Measurements from ENCODE around the gene DOCK11. TPM values are rescaled to one million over a fixed set of nuclear protein-coding genes. Genes with fewer than 3 reads are reported as not detected.

Gene DOCK11
- total and polyA plus RNA-seq, 2 experiments from 2014 or later: 11.2 to 12.5 TPM

DNA sequence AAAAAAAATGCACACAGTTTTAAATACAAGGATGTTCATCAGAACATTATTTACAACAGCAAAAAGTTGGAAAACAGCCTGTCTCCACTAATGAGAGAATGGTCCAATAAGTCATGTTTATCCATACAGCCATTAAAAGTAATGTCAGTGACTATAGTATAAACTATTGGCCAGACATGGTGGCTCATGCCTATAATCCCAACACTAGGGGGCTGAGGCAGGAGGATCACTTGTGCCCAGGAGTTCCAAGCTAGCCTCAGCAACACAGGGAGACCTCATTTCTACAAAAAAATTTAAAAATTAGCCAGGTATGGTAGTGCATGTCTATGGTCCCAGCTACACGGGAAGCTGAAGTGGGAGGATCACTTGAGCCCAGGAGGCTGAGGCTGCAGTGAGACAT lies 183.7 kb downstream of the DOCK11 start:
- DNase-seq (ENCODE audit: low read depth in 1 of 2, low spot score in 1 of 2): no peak
- Histone ChIP-seq H3K27ac (no peak overlapping the region), H3K36me3 (no peaks in the 10 kb centered on the region), H3K27me3 (no peaks in the 10 kb centered on the region), H3K4me3 (no peak overlapping the region), H3K4me1 (ENCODE audit: low read depth) (no peaks in the 10 kb centered on the region), H3K9me3 (ENCODE audit: low read depth) (no peaks in the 10 kb centered on the region)
- TF ChIP-seq, protein P1, sequence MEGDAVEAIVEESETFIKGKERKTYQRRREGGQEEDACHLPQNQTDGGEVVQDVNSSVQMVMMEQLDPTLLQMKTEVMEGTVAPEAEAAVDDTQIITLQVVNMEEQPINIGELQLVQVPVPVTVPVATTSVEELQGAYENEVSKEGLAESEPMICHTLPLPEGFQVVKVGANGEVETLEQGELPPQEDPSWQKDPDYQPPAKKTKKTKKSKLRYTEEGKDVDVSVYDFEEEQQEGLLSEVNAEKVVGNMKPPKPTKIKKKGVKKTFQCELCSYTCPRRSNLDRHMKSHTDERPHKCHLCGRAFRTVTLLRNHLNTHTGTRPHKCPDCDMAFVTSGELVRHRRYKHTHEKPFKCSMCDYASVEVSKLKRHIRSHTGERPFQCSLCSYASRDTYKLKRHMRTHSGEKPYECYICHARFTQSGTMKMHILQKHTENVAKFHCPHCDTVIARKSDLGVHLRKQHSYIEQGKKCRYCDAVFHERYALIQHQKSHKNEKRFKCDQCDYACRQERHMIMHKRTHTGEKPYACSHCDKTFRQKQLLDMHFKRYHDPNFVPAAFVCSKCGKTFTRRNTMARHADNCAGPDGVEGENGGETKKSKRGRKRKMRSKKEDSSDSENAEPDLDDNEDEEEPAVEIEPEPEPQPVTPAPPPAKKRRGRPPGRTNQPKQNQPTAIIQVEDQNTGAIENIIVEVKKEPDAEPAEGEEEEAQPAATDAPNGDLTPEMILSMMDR (IDR thresholded peaks at IDR 0.05; ENCODE audit: low read depth, low read length): no peak

DNA sequence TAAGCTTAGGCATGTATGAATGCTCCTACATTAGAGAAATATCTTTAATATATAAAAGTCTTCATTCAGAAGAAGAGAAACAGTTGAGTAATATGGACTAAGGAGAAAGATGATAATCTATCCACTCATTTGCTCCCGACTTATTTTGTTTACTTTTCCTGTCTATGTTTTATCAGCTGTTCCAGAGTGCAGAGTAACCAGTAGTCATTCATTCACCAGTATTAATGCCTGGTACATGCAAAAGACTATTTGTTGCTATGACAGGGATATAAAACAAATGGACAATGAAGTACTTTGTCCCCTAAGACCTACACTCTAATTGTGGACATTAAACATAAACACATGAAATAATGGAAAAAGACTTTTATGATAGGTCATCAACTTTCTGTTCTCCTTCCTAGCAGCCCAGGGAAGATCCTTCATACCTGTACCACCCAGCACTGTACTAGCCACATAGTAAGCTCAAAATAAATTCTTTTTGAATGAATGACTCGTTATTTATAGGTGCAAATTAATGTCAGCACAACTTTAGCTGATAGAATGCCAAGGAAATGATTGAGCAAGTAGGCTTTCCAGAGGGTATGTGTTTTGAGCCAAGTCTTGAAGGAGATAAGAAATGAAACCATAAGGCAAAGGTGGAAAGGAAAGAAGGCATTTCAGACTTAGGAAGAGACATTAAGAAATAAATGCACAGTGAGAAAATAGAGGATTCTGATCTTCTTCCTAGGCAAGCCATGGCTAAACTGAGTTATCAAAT lies 186.8 kb downstream of the DOCK11 start:
- TF ChIP-seq, protein P1 (IDR thresholded peaks at IDR 0.05; ENCODE audit: low read depth, low read length): no peak
- no peak overlapping the region for H3K4me3 ChIP-seq
- H3K27ac ChIP-seq: no peak overlapping the region
- peak in 1 of 2 donors; percentile 24 for DNase-seq (ENCODE audit: low read depth in 1 of 2, low spot score in 1 of 2)
- H3K36me3 ChIP-seq: no peaks in the 10 kb centered on the region
- no peaks in the 10 kb centered on the region for H3K4me1 ChIP-seq (ENCODE audit: low read depth)
- H3K9me3 ChIP-seq (ENCODE audit: low read depth): no peaks in the 10 kb centered on the region
- no peaks in the 10 kb centered on the region for H3K27me3 ChIP-seq

DNA sequence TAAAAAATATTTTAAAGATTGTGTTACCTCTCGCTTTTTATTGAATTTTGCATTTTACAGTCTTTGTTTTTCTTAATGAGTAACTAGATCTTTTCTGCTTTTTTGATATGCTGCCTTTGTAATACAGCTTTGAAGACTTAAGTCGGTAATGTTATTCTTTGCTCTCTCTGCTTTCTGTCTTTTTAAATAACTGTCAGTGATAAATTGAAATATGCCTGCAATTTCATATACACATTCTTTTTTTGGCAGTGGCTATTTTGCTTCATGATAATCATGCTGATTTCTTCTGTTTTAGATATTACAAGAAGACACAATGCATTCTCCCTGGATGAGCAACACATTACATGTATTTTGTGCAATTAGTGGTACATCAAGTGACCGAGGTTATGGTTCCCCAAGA lies 189.8 kb downstream of the DOCK11 start:
- no peak for DNase-seq (ENCODE audit: low read depth in 1 of 2, low spot score in 1 of 2)
- Histone ChIP-seq H3K9me3 (ENCODE audit: low read depth) (no peaks in the 10 kb centered on the region), H3K27ac (no peak overlapping the region), H3K4me1 (ENCODE audit: low read depth) (no peaks in the 10 kb centered on the region), H3K4me3 (no peak overlapping the region), H3K27me3 (no peaks in the 10 kb centered on the region), H3K36me3 (no peaks in the 10 kb centered on the region)
- TF ChIP-seq, protein P1 (IDR thresholded peaks at IDR 0.05; ENCODE audit: low read depth, low read length): no peak

DNA sequence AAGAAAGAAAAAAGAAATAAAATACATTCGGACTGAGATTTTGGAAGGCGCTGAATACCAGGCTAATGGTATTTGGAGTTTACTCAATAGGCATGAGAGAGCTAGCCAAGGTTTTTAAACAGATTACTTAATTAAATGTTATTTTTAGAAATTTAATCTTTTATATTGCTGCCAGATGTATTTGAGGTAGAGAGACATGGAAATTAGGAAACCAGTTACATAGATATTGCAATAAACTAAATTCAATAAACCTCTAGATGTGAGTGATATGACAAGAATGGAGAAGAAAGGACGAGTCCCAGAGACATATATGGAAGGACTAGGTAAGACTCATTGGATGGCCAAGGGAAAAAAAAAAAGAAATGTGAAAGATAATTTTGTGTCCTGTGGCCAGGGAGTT lies 193.3 kb downstream of the DOCK11 start:
- no peaks in the 10 kb centered on the region for H3K4me1 ChIP-seq (ENCODE audit: low read depth)
- TF ChIP-seq, protein P1 (IDR thresholded peaks at IDR 0.05; ENCODE audit: low read depth, low read length): no peak
- no peak overlapping the region for H3K27ac ChIP-seq
- no peaks in the 10 kb centered on the region for H3K36me3 ChIP-seq
- H3K27me3 ChIP-seq: no peaks in the 10 kb centered on the region
- H3K4me3 ChIP-seq: no peak overlapping the region
- no peaks in the 10 kb centered on the region for H3K9me3 ChIP-seq (ENCODE audit: low read depth)
- no peak for DNase-seq (ENCODE audit: low read depth in 1 of 2, low spot score in 1 of 2)

DNA sequence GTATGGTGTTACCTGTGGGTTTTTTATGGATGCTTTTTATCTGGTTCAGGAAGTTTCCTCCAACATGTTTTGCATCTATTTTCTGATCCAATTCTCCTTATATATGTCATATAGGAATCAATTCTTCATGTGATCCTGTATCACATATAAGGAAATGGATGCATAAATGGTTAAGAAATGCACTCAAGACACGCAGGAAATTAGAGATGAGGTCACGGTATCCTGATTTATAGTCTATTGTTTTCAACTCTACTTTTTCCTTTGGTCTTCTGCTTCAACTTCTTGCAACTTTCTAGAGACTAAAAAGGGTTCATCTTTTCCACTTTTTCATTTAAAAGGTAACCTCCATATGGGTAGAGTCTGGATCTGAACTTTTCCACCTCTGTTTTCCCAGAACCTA lies 198.2 kb downstream of the DOCK11 start:
- H3K9me3 ChIP-seq (ENCODE audit: low read depth): no peaks in the 10 kb centered on the region
- no peak for DNase-seq (ENCODE audit: low read depth in 1 of 2, low spot score in 1 of 2)
- H3K27ac ChIP-seq: no peak overlapping the region
- H3K4me3 ChIP-seq: no peak overlapping the region
- no peaks in the 10 kb centered on the region for H3K27me3 ChIP-seq
- H3K4me1 ChIP-seq (ENCODE audit: low read depth): no peaks in the 10 kb centered on the region
- no peaks in the 10 kb centered on the region for H3K36me3 ChIP-seq
- TF ChIP-seq, protein P1 (IDR thresholded peaks at IDR 0.05; ENCODE audit: low read depth, low read length): no peak

Data from cardiac muscle cell (in vitro differentiated cells and primary cell).